Rectal smooth muscle tissue (tissue), 1 donor: ENCODE results near the gene CYBA.
A peak's percentile ranks its signal among the peaks of the same experiment; 100 is the strongest.

Source experiments
- H3K27ac ChIP-seq: one replicate; pipeline ENCODE4 v1.7.0; 2013; ENCODE audit warnings: low read depth, low read length, inconsistent platforms
- H3K27me3 ChIP-seq: one replicate; pipeline ENCODE4 v1.7.0; 2013; ENCODE audit warnings: low read length; ENCODE audit not compliant: control insufficient read depth, insufficient read depth
- H3K36me3 ChIP-seq: one replicate; pipeline ENCODE4 v1.7.0; 2013; ENCODE audit warnings: low read length; ENCODE audit not compliant: control insufficient read depth, insufficient read depth
- H3K4me1 ChIP-seq: one replicate; pipeline ENCODE4 v1.7.0; 2013; ENCODE audit warnings: low read length; ENCODE audit not compliant: control insufficient read depth, insufficient read depth
- H3K4me3 ChIP-seq: one replicate; pipeline ENCODE4 v1.7.0; 2013; ENCODE audit warnings: low read length
- H3K9ac ChIP-seq: one replicate; pipeline ENCODE4 v1.7.0; 2013; ENCODE audit warnings: low read length

Gene CYBA

GRCh38 chr16:88634994-88635670, 15.7 kb downstream of the CYBA start:
- H3K9ac ChIP-seq, result no peak overlapping the region
- peak overlapping the region; percentile 48 for H3K4me3 ChIP-seq
- H3K4me1 ChIP-seq, result no peaks in the 10 kb centered on the region
- peaks cover 7% of the 10 kb centered on the region for H3K36me3 ChIP-seq
- peaks cover 36% of the 10 kb centered on the region for H3K27me3 ChIP-seq
- no peak overlapping the region for H3K27ac ChIP-seq

GRCh38 chr16:88634141-88634993, 16.5 kb downstream of the CYBA start:
- Histone ChIP-seq H3K4me1 (no peaks in the 10 kb centered on the region), H3K4me3 (peak overlapping the region; percentile 48), H3K9ac (no peak overlapping the region), H3K36me3 (peaks cover 7% of the 10 kb centered on the region), H3K27ac (no peak overlapping the region), H3K27me3 (peaks cover 28% of the 10 kb centered on the region)

GRCh38 chr16:88633684-88634140, 17.1 kb downstream of the CYBA start:
- Histone ChIP-seq H3K27ac (no peak overlapping the region), H3K4me3 (peak overlapping the region; percentile 21), H3K27me3 (peaks cover 21% of the 10 kb centered on the region), H3K9ac (no peak overlapping the region), H3K36me3 (peaks cover 7% of the 10 kb centered on the region), H3K4me1 (no peaks in the 10 kb centered on the region)

- Histone ChIP-seq H3K4me1 (no peaks in the 10 kb centered on the region), H3K27ac (no peak overlapping the region), H3K27me3 (peaks cover 15% of the 10 kb centered on the region), H3K9ac (no peak overlapping the region), H3K36me3 (peaks cover 7% of the 10 kb centered on the region), H3K4me3 (no peak overlapping the region)
Measured at GRCh38 chr16:88632587-88632930, 18.3 kb downstream of the CYBA start.

- Histone ChIP-seq H3K4me1 (no peaks in the 10 kb centered on the region), H3K9ac (no peak overlapping the region), H3K4me3 (no peak overlapping the region), H3K27me3 (peaks cover 14% of the 10 kb centered on the region), H3K36me3 (peaks cover 7% of the 10 kb centered on the region), H3K27ac (no peak overlapping the region)
Measured at GRCh38 chr16:88631920-88632586, 18.8 kb downstream of the CYBA start.

GRCh38 chr16:88631384-88631783, 19.5 kb downstream of the CYBA start:
- H3K36me3 ChIP-seq, result peaks cover 12% of the 10 kb centered on the region

GRCh38 chr16:88630941-88631340, 19.9 kb downstream of the CYBA start:
- Histone ChIP-seq H3K27ac (no peak overlapping the region), H3K27me3 (peaks cover 12% of the 10 kb centered on the region), H3K4me3 (no peak overlapping the region), H3K9ac (no peak overlapping the region), H3K36me3 (peaks cover 12% of the 10 kb centered on the region), H3K4me1 (no peaks in the 10 kb centered on the region)

More at GRCh38 chr16:88631384-88631783, 19.5 kb downstream of the CYBA start:
- no peaks in the 10 kb centered on the region for H3K4me1 ChIP-seq
- no peak overlapping the region for H3K27ac ChIP-seq
- H3K4me3 ChIP-seq, result no peak overlapping the region
- no peak overlapping the region for H3K9ac ChIP-seq
- peaks cover 12% of the 10 kb centered on the region for H3K27me3 ChIP-seq

- no peak overlapping the region for H3K9ac ChIP-seq
- no peak overlapping the region for H3K27ac ChIP-seq
- no peak overlapping the region for H3K4me3 ChIP-seq
- no peaks in the 10 kb centered on the region for H3K4me1 ChIP-seq
- H3K27me3 ChIP-seq, result peaks cover 12% of the 10 kb centered on the region
- H3K36me3 ChIP-seq, result peaks cover 12% of the 10 kb centered on the region
Measured at GRCh38 chr16:88630433-88630832, 20.4 kb downstream of the CYBA start.

GRCh38 chr16:88629835-88630234, 21.0 kb downstream of the CYBA start:
- Histone ChIP-seq H3K9ac (no peak overlapping the region), H3K4me3 (no peak overlapping the region), H3K4me1 (no peaks in the 10 kb centered on the region), H3K27ac (no peak overlapping the region), H3K36me3 (peaks cover 17% of the 10 kb centered on the region), H3K27me3 (peaks cover 7% of the 10 kb centered on the region)

- Histone ChIP-seq H3K9ac (no peak overlapping the region), H3K4me3 (no peak overlapping the region), H3K27me3 (peaks cover 2% of the 10 kb centered on the region), H3K36me3 (peaks cover 19% of the 10 kb centered on the region), H3K27ac (no peak overlapping the region), H3K4me1 (no peaks in the 10 kb centered on the region)
Measured at GRCh38 chr16:88628512-88628974, 22.3 kb downstream of the CYBA start.

- Histone ChIP-seq H3K4me1 (no peaks in the 10 kb centered on the region), H3K9ac (no peak overlapping the region), H3K27ac (no peak overlapping the region), H3K27me3 (no peaks in the 10 kb centered on the region), H3K36me3 (peaks cover 27% of the 10 kb centered on the region), H3K4me3 (no peak overlapping the region)
Measured at GRCh38 chr16:88627531-88628411, 23.1 kb downstream of the CYBA start.
